ENCODE data around the gene ZNF774.

DNA sequence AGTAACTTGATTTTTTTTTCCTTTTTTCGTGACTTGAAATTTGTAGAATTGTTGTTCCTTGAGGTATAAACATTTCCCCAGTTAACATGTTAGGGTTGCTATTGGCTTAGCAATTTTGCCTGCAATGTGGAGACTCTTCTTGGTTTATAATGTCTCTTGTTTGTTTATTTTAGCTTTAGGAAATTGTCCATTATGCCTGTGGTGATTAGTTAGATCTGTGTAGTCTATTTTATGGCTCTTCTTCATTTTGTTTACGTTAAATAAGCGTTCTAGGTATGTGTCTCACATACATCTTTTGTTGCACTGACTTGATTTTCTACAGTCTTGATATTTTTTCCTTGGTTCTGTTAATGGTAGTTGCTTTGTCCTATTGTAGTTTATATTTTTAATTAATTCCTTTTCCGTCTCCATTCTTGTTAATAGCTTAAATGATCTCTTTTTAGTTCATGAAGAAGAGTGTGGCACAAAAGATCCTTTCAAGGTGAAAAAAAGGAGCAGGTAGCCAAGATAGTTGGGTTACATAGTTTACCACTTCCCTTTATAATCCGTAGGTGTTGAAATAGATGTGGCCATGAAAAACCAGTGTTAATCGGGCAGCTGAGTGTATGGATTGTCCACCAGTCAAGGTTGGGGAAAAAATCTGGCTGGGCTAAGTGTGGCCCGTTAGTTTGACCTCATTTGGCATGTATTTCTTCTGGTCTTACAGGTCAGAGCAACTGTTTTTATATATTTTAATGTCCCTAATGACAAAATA, 48.1 kb downstream of the ZNF774 start:
- TF ChIP-seq, protein P1, sequence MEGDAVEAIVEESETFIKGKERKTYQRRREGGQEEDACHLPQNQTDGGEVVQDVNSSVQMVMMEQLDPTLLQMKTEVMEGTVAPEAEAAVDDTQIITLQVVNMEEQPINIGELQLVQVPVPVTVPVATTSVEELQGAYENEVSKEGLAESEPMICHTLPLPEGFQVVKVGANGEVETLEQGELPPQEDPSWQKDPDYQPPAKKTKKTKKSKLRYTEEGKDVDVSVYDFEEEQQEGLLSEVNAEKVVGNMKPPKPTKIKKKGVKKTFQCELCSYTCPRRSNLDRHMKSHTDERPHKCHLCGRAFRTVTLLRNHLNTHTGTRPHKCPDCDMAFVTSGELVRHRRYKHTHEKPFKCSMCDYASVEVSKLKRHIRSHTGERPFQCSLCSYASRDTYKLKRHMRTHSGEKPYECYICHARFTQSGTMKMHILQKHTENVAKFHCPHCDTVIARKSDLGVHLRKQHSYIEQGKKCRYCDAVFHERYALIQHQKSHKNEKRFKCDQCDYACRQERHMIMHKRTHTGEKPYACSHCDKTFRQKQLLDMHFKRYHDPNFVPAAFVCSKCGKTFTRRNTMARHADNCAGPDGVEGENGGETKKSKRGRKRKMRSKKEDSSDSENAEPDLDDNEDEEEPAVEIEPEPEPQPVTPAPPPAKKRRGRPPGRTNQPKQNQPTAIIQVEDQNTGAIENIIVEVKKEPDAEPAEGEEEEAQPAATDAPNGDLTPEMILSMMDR (IDR thresholded peaks at IDR 0.05; ENCODE audit: insufficient read depth, low read depth, low read length) = no peak
- TF ChIP-seq EZH2 (IDR thresholded peaks at IDR 0.05; ENCODE audit: insufficient read depth, low read length) = no peak

Data from astrocyte (in vitro differentiated cells and primary cell).